HUES64 (cell line): Measurements from ENCODE around the gene KCNS3. TPM values are rescaled to one million over a fixed set of nuclear protein-coding genes. Genes with fewer than 3 reads are reported as not detected.

Experiments
- H3K27ac ChIP-seq: 2 replicates; pipeline ENCODE4 v1.7.0; 2013; ENCODE audit warnings: low read depth, low read length, inconsistent platforms
- H3K27me3 ChIP-seq: 2 replicates; pipeline ENCODE4 v1.6.1; 2013; ENCODE audit warnings: mild to moderate bottlenecking, low read length; ENCODE audit not compliant: insufficient read depth
- H3K36me3 ChIP-seq: 2 replicates; pipeline ENCODE4 v1.6.1; 2013; ENCODE audit warnings: mild to moderate bottlenecking, low read length; ENCODE audit not compliant: insufficient read depth
- H3K4me1 ChIP-seq: 2 replicates; pipeline ENCODE4 v1.6.1; 2013; ENCODE audit warnings: mild to moderate bottlenecking, low read length, moderate library complexity; ENCODE audit not compliant: insufficient read depth
- H3K4me3 ChIP-seq: 2 replicates; pipeline ENCODE4 v1.5.1; 2013; ENCODE audit warnings: mild to moderate bottlenecking, low read length, moderate library complexity
- H3K9ac ChIP-seq: 2 replicates; pipeline ENCODE4 v1.6.1; 2013; ENCODE audit warnings: mild to moderate bottlenecking, low read depth, low read length
- H3K9me3 ChIP-seq: 2 replicates; pipeline ENCODE4 v1.6.1; 2013; ENCODE audit warnings: low read depth, low read length; ENCODE audit not compliant: insufficient read depth
- WGBS: fragments of 150-250, 120-280 bp; methylation state at CpG from one replicate; pipeline ENCODE4 v1.1.7; 2013; ENCODE audit warnings: missing lambda C conversion rate; 5-methylcytosine and 5-hydroxymethylcytosine counted together
- polyA plus RNA-seq, 2 experiments: library from polyadenylated mRNA; stranded (reverse); fragments of 50-300 nt; gene quantifications; one replicate each; pipeline ENCODE4 v1.2.3, GENCODE V29; 2013

The KCNS3 gene
- polyA plus RNA-seq (2013, experiment 1 of 2), result 10.2 TPM
- 11.4 TPM for polyA plus RNA-seq (2013, experiment 2 of 2)

- Histone ChIP-seq H3K27me3 (peaks cover 59% of the 10 kb centered on the region), H3K9me3 (no peaks in the 10 kb centered on the region), H3K27ac (peak within 1 kb of the TSS; percentile 56; the same call in 1 of the 2 replicates), H3K36me3 (no peaks in the 10 kb centered on the region), H3K9ac (peak within 1 kb of the TSS; percentile 77), H3K4me1 (peaks cover 16% of the 10 kb centered on the region), H3K4me3 (peak within 1 kb of the TSS; percentile 90)
- whole genome bisulfite sequencing, result under 1% methylated on average over 106 of the region's 106 CpGs
Measured at GRCh38 chr2:17878281-17879136, at the start of gene KCNS3. KCNS3 (plus strand) TSS chr2:17878667; CDS start chr2:17931009, 52,342 bp downstream.

GRCh38 chr2:17830053-17831034, 48.1 kb upstream of the KCNS3 start:
- H3K4me1 ChIP-seq, result peaks cover 15% of the 10 kb centered on the region
- peaks cover 53% of the 10 kb centered on the region for H3K27me3 ChIP-seq
- WGBS, result 21% methylated on average over 37 of the region's 37 CpGs
- no peaks in the 10 kb centered on the region for H3K36me3 ChIP-seq
- peak overlapping the region; percentile 26 for H3K4me3 ChIP-seq
- no peak overlapping the region for H3K27ac ChIP-seq
- no peak overlapping the region for H3K9ac ChIP-seq
- H3K9me3 ChIP-seq, result no peaks in the 10 kb centered on the region

GRCh38 chr2:17835516-17835915, 43.0 kb upstream of the KCNS3 start:
- Histone ChIP-seq H3K9ac (no peak overlapping the region), H3K27ac (no peak overlapping the region), H3K36me3 (no peaks in the 10 kb centered on the region), H3K4me1 (no peaks in the 10 kb centered on the region), H3K9me3 (no peaks in the 10 kb centered on the region), H3K4me3 (no peak overlapping the region), H3K27me3 (peaks cover 20% of the 10 kb centered on the region; the same call in 1 of the 2 replicates)
- WGBS, result 62% methylated on average over 2 of the region's 2 CpGs

- no peaks in the 10 kb centered on the region for H3K9me3 ChIP-seq
- H3K9ac ChIP-seq, result no peak overlapping the region
- no peaks in the 10 kb centered on the region for H3K4me1 ChIP-seq
- WGBS, result 94% methylated on average over 2 of the region's 2 CpGs
- H3K27me3 ChIP-seq, result no peaks in the 10 kb centered on the region
- H3K36me3 ChIP-seq, result no peaks in the 10 kb centered on the region
- no peak overlapping the region for H3K4me3 ChIP-seq
- no peak overlapping the region for H3K27ac ChIP-seq
Measured at GRCh38 chr2:17839959-17840358, 38.5 kb upstream of the KCNS3 start.

GRCh38 chr2:17843457-17843856, 35.0 kb upstream of the KCNS3 start:
- WGBS, result 70% methylated on average over 2 of the region's 2 CpGs
- Histone ChIP-seq H3K36me3 (no peaks in the 10 kb centered on the region), H3K27ac (no peak overlapping the region), H3K4me1 (no peaks in the 10 kb centered on the region), H3K9me3 (no peaks in the 10 kb centered on the region), H3K9ac (no peak overlapping the region), H3K27me3 (no peaks in the 10 kb centered on the region), H3K4me3 (no peak overlapping the region)

GRCh38 chr2:17845806-17846205, 32.7 kb upstream of the KCNS3 start:
- H3K4me1 ChIP-seq, result no peaks in the 10 kb centered on the region
- H3K9me3 ChIP-seq, result no peaks in the 10 kb centered on the region
- H3K36me3 ChIP-seq, result no peaks in the 10 kb centered on the region
- no peak overlapping the region for H3K27ac ChIP-seq
- WGBS, result 94% methylated on average over 7 of the region's 7 CpGs
- H3K27me3 ChIP-seq, result no peaks in the 10 kb centered on the region
- no peak overlapping the region for H3K9ac ChIP-seq
- no peak overlapping the region for H3K4me3 ChIP-seq

- Histone ChIP-seq H3K9ac (no peak overlapping the region), H3K27ac (no peak overlapping the region), H3K4me1 (no peaks in the 10 kb centered on the region), H3K4me3 (no peak overlapping the region), H3K36me3 (no peaks in the 10 kb centered on the region), H3K27me3 (no peaks in the 10 kb centered on the region), H3K9me3 (no peaks in the 10 kb centered on the region)
- WGBS, result 93% methylated on average over 3 of the region's 3 CpGs
Measured at GRCh38 chr2:17846676-17847075, 31.8 kb upstream of the KCNS3 start.

- Histone ChIP-seq H3K27ac (no peak overlapping the region), H3K9ac (no peak overlapping the region), H3K4me3 (no peak overlapping the region), H3K27me3 (no peaks in the 10 kb centered on the region), H3K36me3 (no peaks in the 10 kb centered on the region), H3K4me1 (no peaks in the 10 kb centered on the region), H3K9me3 (no peaks in the 10 kb centered on the region)
- WGBS, result 93% methylated on average over 2 of the region's 2 CpGs
Measured at GRCh38 chr2:17847236-17847635, 31.2 kb upstream of the KCNS3 start.

GRCh38 chr2:17849275-17849674, 29.2 kb upstream of the KCNS3 start:
- Histone ChIP-seq H3K9ac (no peak overlapping the region), H3K4me1 (no peaks in the 10 kb centered on the region), H3K9me3 (no peaks in the 10 kb centered on the region), H3K27me3 (no peaks in the 10 kb centered on the region), H3K36me3 (no peaks in the 10 kb centered on the region), H3K4me3 (no peak overlapping the region), H3K27ac (no peak overlapping the region)
- WGBS, result 83% methylated on average over 5 of the region's 5 CpGs

- Histone ChIP-seq H3K27ac (no peak overlapping the region), H3K4me1 (no peaks in the 10 kb centered on the region), H3K27me3 (no peaks in the 10 kb centered on the region), H3K4me3 (no peak overlapping the region), H3K9ac (no peak overlapping the region), H3K36me3 (no peaks in the 10 kb centered on the region), H3K9me3 (no peaks in the 10 kb centered on the region)
- WGBS, result 92% methylated on average over 4 of the region's 4 CpGs
Measured at GRCh38 chr2:17850151-17850550, 28.3 kb upstream of the KCNS3 start.
